GM12872 (cell line): ENCODE results near the gene SLC27A5.

Source experiments
- CTCF ChIP-seq: IDR thresholded peaks from 3 replicates; pipeline ENCODE4 v1.5.1; 2011; ENCODE audit warnings: low read depth, mild to moderate bottlenecking, low read length, moderate library complexity; ENCODE audit not compliant: insufficient read depth

SLC27A5 gene

GRCh38 chr19:58451358-58452101 is 60.3 kb downstream of the SLC27A5 start, which contains the start of gene ZNF324B:
Gene ZNF324B, plus strand, starts transcription at chr19:58451622. Its CDS starts 2,080 bp downstream, at chr19:58453702.
- no peak for TF ChIP-seq CTCF

- no peak for TF ChIP-seq CTCF
Measured at GRCh38 chr19:58450856-58451357, 60.9 kb downstream of the SLC27A5 start.
